Measurements from ENCODE around the gene RPS26. TPM values are rescaled to one million over a fixed set of nuclear protein-coding genes. Genes with fewer than 3 reads are reported as not detected.
A peak's percentile ranks its signal among the peaks of the same experiment; 100 is the strongest.

RPS26 gene
- total and polyA plus RNA-seq, 2 of the 13 experiments (the other 11 are each of a cell fraction or from before 2014, with no cell fraction given): 150 to 421 TPM

DNA sequence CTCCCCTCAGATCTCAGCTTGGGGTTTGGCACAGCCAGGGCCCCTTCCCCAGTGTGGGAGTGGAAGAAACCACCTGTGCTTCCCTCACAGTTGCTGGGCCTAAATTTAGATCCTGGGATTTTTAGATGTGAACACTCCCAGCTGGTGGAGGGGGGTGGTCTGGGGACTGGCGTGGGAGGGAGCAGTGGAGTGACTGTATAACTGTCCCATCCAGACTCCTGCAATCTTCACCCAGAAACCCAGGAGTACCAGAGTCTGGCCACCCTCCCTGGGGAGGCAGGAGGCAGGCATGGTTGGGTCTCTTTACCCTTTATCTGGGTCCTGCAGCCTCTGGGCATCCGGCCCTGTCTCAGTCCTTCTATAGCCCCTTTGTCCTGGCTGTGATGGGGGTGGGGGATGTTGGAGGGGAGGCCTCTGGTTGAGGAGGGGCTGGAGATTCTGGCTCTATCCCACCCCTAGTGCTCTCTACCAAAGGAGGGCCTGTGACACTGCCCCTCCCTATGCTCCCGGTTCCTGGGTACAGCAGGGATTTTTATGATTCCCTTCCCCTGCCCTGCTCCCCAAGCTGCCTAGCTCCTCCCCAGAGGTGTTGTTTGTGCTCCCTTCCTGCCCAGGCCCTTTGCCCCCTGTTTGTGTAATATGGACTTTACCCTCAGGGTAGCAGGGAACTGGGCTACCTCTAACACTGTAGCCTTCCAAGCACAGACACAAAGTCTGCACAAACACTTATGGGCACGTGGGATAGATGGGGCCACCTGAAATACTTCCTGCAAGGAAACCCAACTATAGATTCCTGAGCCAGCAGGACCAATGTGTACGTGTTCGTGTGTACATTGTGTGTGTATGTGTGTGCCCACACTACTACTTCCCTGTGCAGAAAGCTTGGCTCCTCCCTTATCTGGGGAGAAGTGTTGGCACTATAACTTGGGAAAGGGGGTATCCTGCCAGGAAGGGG is 40.0 kb downstream of the RPS26 start (continued):
- TF ChIP-seq, protein P1, sequence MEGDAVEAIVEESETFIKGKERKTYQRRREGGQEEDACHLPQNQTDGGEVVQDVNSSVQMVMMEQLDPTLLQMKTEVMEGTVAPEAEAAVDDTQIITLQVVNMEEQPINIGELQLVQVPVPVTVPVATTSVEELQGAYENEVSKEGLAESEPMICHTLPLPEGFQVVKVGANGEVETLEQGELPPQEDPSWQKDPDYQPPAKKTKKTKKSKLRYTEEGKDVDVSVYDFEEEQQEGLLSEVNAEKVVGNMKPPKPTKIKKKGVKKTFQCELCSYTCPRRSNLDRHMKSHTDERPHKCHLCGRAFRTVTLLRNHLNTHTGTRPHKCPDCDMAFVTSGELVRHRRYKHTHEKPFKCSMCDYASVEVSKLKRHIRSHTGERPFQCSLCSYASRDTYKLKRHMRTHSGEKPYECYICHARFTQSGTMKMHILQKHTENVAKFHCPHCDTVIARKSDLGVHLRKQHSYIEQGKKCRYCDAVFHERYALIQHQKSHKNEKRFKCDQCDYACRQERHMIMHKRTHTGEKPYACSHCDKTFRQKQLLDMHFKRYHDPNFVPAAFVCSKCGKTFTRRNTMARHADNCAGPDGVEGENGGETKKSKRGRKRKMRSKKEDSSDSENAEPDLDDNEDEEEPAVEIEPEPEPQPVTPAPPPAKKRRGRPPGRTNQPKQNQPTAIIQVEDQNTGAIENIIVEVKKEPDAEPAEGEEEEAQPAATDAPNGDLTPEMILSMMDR (CRISPR knock-in tag; IDR thresholded peaks at IDR 0.05): peak; percentile 52
- TF ChIP-seq HNRNPH1 (optimal IDR thresholded peaks at IDR 0.05; ENCODE audit: low read depth, low read length) (peak; percentile 78), NR2F2 (IDR thresholded peaks at IDR 0.05; ENCODE audit: borderline replicate concordance, low read depth) (peak; percentile 89), BRCA1 (CRISPR knock-in tag; IDR thresholded peaks at IDR 0.05) (0 out of 2 replicates have a peak, but pooled peaks have one; percentile 46), ZNF282 (IDR thresholded peaks at IDR 0.05; ENCODE audit: partially characterized antibody) (no peak), SOX5 (CRISPR knock-in tag; IDR thresholded peaks at IDR 0.05; ENCODE audit: borderline replicate concordance) (peak; percentile 96), ZNF337 (CRISPR knock-in tag; IDR thresholded peaks at IDR 0.05; ENCODE audit: borderline replicate concordance, low read depth) (no peak; the same call in 1 of the 2 replicates), POGZ (CRISPR knock-in tag; IDR thresholded peaks at IDR 0.05) (peak; percentile 67; the same call in 1 of the 2 replicates), NFATC3 (CRISPR knock-in tag; IDR thresholded peaks at IDR 0.05) (no peak), CBX2 (IDR thresholded peaks at IDR 0.05; ENCODE audit: low read depth, low read length) (no peak), CBX2 (CRISPR knock-in tag; IDR thresholded peaks at IDR 0.05; ENCODE audit: low read depth) (no peak), HNRNPL (IDR thresholded peaks at IDR 0.05; ENCODE audit: low read depth, low read length) (peak; percentile 73; the same call in 1 of the 2 replicates), HMGA1 (CRISPR knock-in tag; conservative IDR thresholded peaks at IDR 0.05) (no peak), ZNF451 (CRISPR knock-in tag; IDR thresholded peaks at IDR 0.05) (peak; percentile 35; the same call in 1 of the 2 replicates), SMARCE1 (IDR thresholded peaks at IDR 0.05; ENCODE audit: borderline replicate concordance) (no peak), ZNF468 (CRISPR knock-in tag; IDR thresholded peaks at IDR 0.05) (no peak), ZNF562 (CRISPR knock-in tag; IDR thresholded peaks at IDR 0.05; ENCODE audit: borderline replicate concordance) (no peak), MLLT10 (CRISPR knock-in tag; IDR thresholded peaks at IDR 0.05) (no peak), MIER2 (CRISPR knock-in tag; IDR thresholded peaks at IDR 0.05) (peak; percentile 85; the same call in 1 of the 2 replicates), ZNF629 (CRISPR knock-in tag; conservative IDR thresholded peaks at IDR 0.05) (peak; percentile 78), ZNF546 (CRISPR knock-in tag; conservative IDR thresholded peaks at IDR 0.05) (no peak)
- TF ChIP-seq, protein P2, sequence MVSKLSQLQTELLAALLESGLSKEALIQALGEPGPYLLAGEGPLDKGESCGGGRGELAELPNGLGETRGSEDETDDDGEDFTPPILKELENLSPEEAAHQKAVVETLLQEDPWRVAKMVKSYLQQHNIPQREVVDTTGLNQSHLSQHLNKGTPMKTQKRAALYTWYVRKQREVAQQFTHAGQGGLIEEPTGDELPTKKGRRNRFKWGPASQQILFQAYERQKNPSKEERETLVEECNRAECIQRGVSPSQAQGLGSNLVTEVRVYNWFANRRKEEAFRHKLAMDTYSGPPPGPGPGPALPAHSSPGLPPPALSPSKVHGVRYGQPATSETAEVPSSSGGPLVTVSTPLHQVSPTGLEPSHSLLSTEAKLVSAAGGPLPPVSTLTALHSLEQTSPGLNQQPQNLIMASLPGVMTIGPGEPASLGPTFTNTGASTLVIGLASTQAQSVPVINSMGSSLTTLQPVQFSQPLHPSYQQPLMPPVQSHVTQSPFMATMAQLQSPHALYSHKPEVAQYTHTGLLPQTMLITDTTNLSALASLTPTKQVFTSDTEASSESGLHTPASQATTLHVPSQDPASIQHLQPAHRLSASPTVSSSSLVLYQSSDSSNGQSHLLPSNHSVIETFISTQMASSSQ (IDR thresholded peaks at IDR 0.05; ENCODE audit: low read depth): peak; percentile 84
- TF ChIP-seq, protein P2 (CRISPR knock-in tag; IDR thresholded peaks at IDR 0.05; ENCODE audit: borderline replicate concordance): peak; percentile 91; the same call in 1 of the 2 replicates
- TF ChIP-seq, protein P3, sequence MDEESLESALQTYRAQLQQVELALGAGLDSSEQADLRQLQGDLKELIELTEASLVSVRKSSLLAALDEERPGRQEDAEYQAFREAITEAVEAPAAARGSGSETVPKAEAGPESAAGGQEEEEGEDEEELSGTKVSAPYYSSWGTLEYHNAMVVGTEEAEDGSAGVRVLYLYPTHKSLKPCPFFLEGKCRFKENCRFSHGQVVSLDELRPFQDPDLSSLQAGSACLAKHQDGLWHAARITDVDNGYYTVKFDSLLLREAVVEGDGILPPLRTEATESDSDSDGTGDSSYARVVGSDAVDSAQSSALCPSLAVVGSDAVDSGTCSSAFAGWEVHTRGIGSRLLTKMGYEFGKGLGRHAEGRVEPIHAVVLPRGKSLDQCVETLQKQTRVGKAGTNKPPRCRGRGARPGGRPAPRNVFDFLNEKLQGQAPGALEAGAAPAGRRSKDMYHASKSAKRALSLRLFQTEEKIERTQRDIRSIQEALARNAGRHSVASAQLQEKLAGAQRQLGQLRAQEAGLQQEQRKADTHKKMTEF (CRISPR knock-in tag; IDR thresholded peaks at IDR 0.05): peak; percentile 98
